K562 (cell line): ENCODE measurements around the gene ANKH. TPM values are rescaled to one million over a fixed set of nuclear protein-coding genes. Genes with fewer than 3 reads are reported as not detected.

Source experiments
- E2F6 ChIP-seq, 2 experiments: IDR thresholded peaks; 2 replicates each; pipeline ENCODE4 v1.6.1; 2011; ENCODE audit warnings: borderline replicate concordance in 1 of 2, control low read depth in 1 of 2, low read depth in 1 of 2, low read length in 1 of 2, mild to moderate bottlenecking in 1 of 2, mixed read lengths in 1 of 2, moderate library complexity in 1 of 2; ENCODE audit not compliant: insufficient read depth in 1 of 2, insufficient read length in 1 of 2, poor library complexity in 1 of 2, severe bottlenecking in 1 of 2; ENCODE audit errors: extremely low read depth in 1 of 2
- KLF1 ChIP-seq: fragments of 450-650 bp; IDR thresholded peaks from 2 replicates; pipeline ENCODE4 v1.6.1; 2016; ENCODE audit warnings: missing genetic modification characterization, missing compliant biosample characterization
- MCM3 ChIP-seq: fragments of 450-650 bp; IDR thresholded peaks from 2 replicates; pipeline ENCODE4 v1.6.1; 2016
- MGA ChIP-seq: fragments of 450-650 bp; IDR thresholded peaks from 2 replicates; pipeline ENCODE4 v1.6.1; 2016; ENCODE audit warnings: mild to moderate bottlenecking, moderate library complexity
- VEZF1 ChIP-seq: fragments of 200-800 bp; sonication (Bioruptor generic); IDR thresholded peaks from 2 replicates; pipeline ENCODE4 v1.6.1; 2017; ENCODE audit warnings: missing genetic modification characterization, missing compliant biosample characterization
- YY1 ChIP-seq, 3 experiments: IDR thresholded peaks; 2 replicates each; pipeline ENCODE4 v1.6.1; 2011; ENCODE audit warnings: low read length in 2 of 3, mild to moderate bottlenecking in 2 of 3, moderate library complexity in 2 of 3, borderline replicate concordance in 1 of 3, control low read depth in 1 of 3, low read depth in 1 of 3; ENCODE audit not compliant: insufficient read depth in 3 of 3, insufficient replicate concordance in 2 of 3, control insufficient read depth in 1 of 3, insufficient read length in 1 of 3; ENCODE audit errors: extremely low read depth in 1 of 3
- ZNF212 ChIP-seq: fragments of 450-650 bp; formaldehyde crosslinking; IDR thresholded peaks from 2 replicates; pipeline ENCODE4 v1.4.0; 2020; ENCODE audit warnings: mild to moderate bottlenecking
- polyA plus RNA-seq, 8 experiments: library from polyadenylated mRNA; depleted of rRNA in 4 of 8; stranded (reverse) in 5 of 8; unstranded in 3 of 8; fragments of >200 nt; fragmentation: Nextera tagmentation in 2 of 8; fragmentation: Illumina TruSeq in 1 of 8; extraction: Ambion mirVana in 2 of 8; extraction: Trizol in 1 of 8; gene quantifications; 2 replicates each; pipeline versions ENCODE4 v1.2.1 to v1.2.3, GENCODE V29; 2011 to 2014; ENCODE audit warnings: inconsistent platforms in 1 of 8, missing spikeins in 1 of 8
- total RNA-seq, 7 experiments: library from RNA; depleted of rRNA in 6 of 7; stranded (reverse); fragments of >200 nt in 6 of 7; fragmentation: Illumina TruSeq in 2 of 7; extraction: Trizol in 2 of 7; gene quantifications; 2 replicates each; pipeline versions ENCODE4 v1.2.1 to v1.2.3, GENCODE V29; 2011 to 2021; ENCODE audit warnings: low replicate concordance in 1 of 7

ANKH gene
- total and polyA plus RNA-seq, 9 of the 15 experiments (the other 6 are each of a cell fraction or from before 2014, with no cell fraction given) = 0.79 to 12.2 (median 4.5) TPM

- TF ChIP-seq E2F6 (IDR thresholded peaks at IDR 0.05; ENCODE audit: borderline replicate concordance in 1 of 2, extremely low read depth in 1 of 2, insufficient read depth in 1 of 2, insufficient read length in 1 of 2, low read depth in 1 of 2, low read length in 1 of 2, poor library complexity in 1 of 2, severe bottlenecking in 1 of 2) (no peak), VEZF1 (CRISPR knock-in tag) (no peak), MCM3 (no peak), KLF1 (tag) (no peak), YY1 (IDR thresholded peaks at IDR 0.05; ENCODE audit: borderline replicate concordance in 1 of 3, control insufficient read depth in 1 of 3, extremely low read depth in 1 of 3, insufficient read depth in 3 of 3, insufficient read length in 1 of 3, insufficient replicate concordance in 2 of 3, low read depth in 1 of 3, low read length in 2 of 3) (peak in 1 of 3 experiments; percentile 25), ZNF212 (CRISPR knock-in tag) (no peak), MGA (no peak)
These were observed 144.1 kb downstream of the ANKH start (continued) for GRCh38 chr5:14727428-14727865.
